GM19328 (cell line): ENCODE results near the gene MCOLN2.
"Not testable (repeated sequence)": the region's sequence is repeated elsewhere in the genome, so short reads cannot be mapped to it uniquely, and the experiment has no call there.

Experiments used
- ATAC-seq: cut with Tn5 transposase; IDR thresholded peaks from one replicate; pipeline ENCODE4 v1.9.1; 2021; ENCODE audit warnings: mild to moderate bottlenecking, moderate library complexity; ENCODE audit not compliant: unreplicated experiment

MCOLN2 gene

DNA sequence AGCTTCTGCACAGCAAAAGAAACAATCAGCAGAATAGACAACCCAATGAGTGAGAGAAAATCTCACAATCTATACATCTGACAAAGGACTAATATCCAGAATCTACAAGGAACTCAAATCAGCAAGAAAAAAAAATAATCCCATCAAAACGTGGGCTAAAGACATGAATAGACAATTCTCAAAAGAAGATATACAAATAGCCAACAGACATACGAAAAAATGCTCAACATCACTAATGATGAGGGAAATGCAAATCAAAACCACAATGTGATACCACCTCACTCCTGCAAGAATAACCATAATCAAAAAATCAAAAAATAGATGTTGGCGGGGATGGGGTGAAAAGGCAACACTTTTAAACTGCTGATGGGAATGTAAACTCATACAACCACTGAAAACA is 10.4 kb downstream of the MCOLN2 start:
- not testable (repeated sequence) for ATAC-seq

- no peak for ATAC-seq
Measured at GRCh38 chr1:84985365-84985764, 11.5 kb downstream of the MCOLN2 start.

GRCh38 chr1:84982395-84982794 is 14.5 kb downstream of the MCOLN2 start:
- no peak for ATAC-seq

GRCh38 chr1:84975035-84975434 is 21.9 kb downstream of the MCOLN2 start:
- ATAC-seq = peak; percentile 36

- peak; percentile 39 for ATAC-seq
Measured at GRCh38 chr1:84973498-84974334, 23.2 kb downstream of the MCOLN2 start.

GRCh38 chr1:84972377-84972987 is 24.4 kb downstream of the MCOLN2 start:
- no peak for ATAC-seq

GRCh38 chr1:84971957-84972356 is 25.0 kb downstream of the MCOLN2 start:
- peak; percentile 36 for ATAC-seq

- peak; percentile 26 for ATAC-seq
Measured at GRCh38 chr1:84969489-84970250, 27.2 kb downstream of the MCOLN2 start.

DNA sequence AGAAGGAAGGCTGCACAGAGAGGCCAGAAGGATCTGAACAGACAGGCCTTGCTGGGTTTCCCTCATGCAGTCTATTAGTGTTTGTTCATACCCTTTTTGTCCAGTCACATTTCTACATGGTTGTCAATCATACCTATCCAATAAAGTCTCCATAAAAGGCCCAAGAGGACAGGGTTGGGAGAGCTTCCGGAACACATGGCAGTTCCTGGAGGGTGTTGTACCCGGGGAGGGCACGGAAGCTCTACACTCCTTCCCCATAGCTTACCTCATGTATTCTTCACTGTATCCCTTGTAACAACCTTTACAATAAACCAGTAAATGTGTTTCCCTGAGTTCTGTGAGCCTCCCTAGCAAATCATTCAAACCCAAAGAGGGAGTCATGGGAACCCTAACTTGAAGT is 28.0 kb downstream of the MCOLN2 start:
- ATAC-seq = no peak

DNA sequence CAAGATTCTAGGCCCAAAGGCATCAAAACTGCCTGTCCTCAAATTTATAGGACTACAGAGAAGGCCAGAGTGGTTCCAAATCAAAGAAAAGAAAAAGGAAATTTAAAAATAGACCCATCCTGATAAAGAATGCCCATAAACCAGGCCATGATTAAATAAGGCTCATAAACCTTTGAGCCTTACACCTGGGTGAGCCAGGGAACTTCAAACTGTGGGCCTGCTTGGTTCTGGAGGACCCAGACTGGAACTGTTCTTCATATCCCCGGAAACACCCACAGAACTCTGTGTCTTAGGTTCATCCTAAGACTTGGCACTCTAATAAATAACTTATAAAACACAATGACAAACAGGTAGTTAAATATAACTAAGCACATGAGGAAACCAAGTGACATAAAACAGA is 28.8 kb downstream of the MCOLN2 start:
- ATAC-seq = no peak

- no peak for ATAC-seq
Measured at GRCh38 chr1:84967666-84968065, 29.2 kb downstream of the MCOLN2 start.

- ATAC-seq = no peak
Measured at GRCh38 chr1:84963021-84963420, 33.9 kb downstream of the MCOLN2 start.

DNA sequence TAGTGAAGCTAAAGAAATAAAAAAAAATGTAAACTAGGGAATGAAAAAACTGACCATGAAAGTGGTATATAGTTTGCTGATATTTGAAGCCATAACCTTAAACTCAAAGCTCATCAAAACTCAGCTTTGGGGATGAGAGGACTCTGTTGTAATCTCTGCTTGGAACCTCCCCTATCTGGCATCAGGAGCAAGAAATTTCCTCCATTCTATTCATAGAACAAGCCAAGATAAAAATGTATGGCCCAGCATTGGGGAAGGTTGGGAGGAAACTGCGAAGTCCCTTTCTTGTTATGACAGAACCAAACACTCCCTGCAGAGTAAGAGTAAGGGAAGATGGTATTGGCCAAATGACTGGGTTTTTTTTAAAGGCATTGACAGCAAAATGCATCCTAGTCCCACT is 35.6 kb downstream of the MCOLN2 start:
- no peak for ATAC-seq

DNA sequence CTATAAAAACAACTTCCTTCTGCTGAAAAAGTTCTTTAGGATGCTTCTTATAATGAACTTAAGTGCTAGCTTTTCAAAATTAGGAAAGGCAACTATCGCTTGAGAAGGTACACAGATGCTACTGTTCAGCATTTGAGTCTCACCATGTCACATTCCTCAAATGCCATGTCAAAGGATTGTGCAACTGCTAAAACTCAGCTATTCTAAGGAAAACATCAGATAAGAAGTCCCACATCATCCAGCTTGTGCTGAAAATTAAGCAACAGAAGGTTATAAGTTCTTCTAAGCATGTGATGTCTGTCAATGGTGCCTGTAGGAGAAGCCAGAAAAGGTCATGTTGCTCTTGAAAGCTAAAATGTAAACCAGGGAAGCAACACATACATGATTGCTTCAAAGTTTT is 36.5 kb downstream of the MCOLN2 start:
- no peak for ATAC-seq

GRCh38 chr1:84959294-84959693 is 37.6 kb downstream of the MCOLN2 start:
- ATAC-seq = no peak

DNA sequence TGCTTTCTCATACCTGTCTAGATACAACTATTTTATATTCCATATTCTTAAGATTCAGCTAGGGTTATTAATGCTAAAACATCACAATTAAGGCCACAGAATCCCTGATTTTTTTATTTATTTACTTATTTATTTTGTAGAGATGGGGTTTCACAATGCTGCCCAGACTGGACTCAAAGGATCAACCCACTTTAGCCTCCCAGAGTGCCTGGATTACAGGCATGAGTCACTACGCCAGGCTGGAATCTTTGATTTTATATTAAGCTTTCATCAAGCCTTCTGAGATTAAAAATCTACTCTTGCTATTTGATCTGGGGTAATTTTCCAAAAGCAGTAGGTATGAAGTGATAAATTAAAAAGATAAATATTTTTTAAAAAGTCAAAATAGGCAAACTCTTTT is 38.9 kb downstream of the MCOLN2 start:
- no peak for ATAC-seq

DNA sequence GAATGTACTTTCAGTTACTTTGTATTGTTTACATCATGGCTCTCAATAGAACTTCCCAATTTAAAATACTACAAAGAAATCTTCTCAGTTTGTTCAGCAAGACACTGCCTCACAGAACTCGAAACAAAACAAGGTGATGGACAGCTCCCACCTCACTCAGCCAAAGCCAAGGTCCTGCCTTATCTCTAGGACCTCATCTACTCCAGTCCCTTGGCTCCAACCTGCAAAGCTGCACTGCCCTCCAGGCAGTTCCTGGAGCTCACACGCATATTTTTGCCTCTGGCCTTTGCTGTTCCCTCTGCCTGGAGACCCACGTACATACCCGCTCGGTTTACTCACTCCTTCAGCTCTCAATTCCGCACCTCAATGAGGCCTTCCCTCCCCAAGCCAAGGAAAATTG is 40.3 kb downstream of the MCOLN2 start:
- no peak for ATAC-seq

- ATAC-seq = no peak
Measured at GRCh38 chr1:84956097-84956496, 40.8 kb downstream of the MCOLN2 start.

- ATAC-seq = no peak
Measured at GRCh38 chr1:84949664-84950063, 47.2 kb downstream of the MCOLN2 start.

- peak; percentile 30 for ATAC-seq
Measured at GRCh38 chr1:84947536-84948410, 49.1 kb downstream of the MCOLN2 start.

GRCh38 chr1:84946631-84947030 is 50.3 kb downstream of the MCOLN2 start:
- ATAC-seq = no peak
